Chondrocyte (in vitro differentiated cells): ENCODE results near the gene INHA. TPM values are rescaled to one million over a fixed set of nuclear protein-coding genes. Genes with fewer than 3 reads are reported as not detected.

ENCODE experiments used
- DNase-seq: peaks from one replicate; pipeline ENCODE4 v3.0.0; 2021; ENCODE audit warnings: mixed read lengths, low spot score
- H3K27ac Mint-ChIP-seq: one replicate; pipeline ENCODE4 v1.8.0; 2021; ENCODE audit warnings: mild to moderate bottlenecking, moderate library complexity, mixed read lengths; ENCODE audit not compliant: unreplicated experiment
- H3K27me3 Mint-ChIP-seq: 2 replicates; pipeline ENCODE4 v1.8.0; 2021; ENCODE audit warnings: low read depth, mixed read lengths
- H3K36me3 Mint-ChIP-seq: 2 replicates; pipeline ENCODE4 v1.8.0; 2021; ENCODE audit warnings: low read depth, mixed read lengths
- H3K4me1 Mint-ChIP-seq: 2 replicates; pipeline ENCODE4 v1.8.0; 2021; ENCODE audit warnings: low read depth, mild to moderate bottlenecking, mixed read lengths
- H3K4me3 Mint-ChIP-seq: one replicate; pipeline ENCODE4 v1.8.0; 2021; ENCODE audit warnings: mild to moderate bottlenecking, moderate library complexity, mixed read lengths; ENCODE audit not compliant: unreplicated experiment
- H3K9me3 Mint-ChIP-seq: 2 replicates; pipeline ENCODE4 v1.8.0; 2021; ENCODE audit warnings: low read depth, mixed read lengths
- total RNA-seq: library from RNA; stranded (reverse); gene quantifications from 3 replicates; pipeline ENCODE4 v1.2.1, GENCODE V29; 2021
- TF ChIP-seq, protein P1 (sequence below): fragments of 200-600 bp; sonication (generic); IDR thresholded peaks from 2 replicates; pipeline ENCODE4 v1.5.0; 2021; ENCODE audit warnings: antibody characterized with exemption, mild to moderate bottlenecking, moderate library complexity

The INHA gene
- total RNA-seq, 1 donor from 2014 or later: 1.0 TPM

DNA sequence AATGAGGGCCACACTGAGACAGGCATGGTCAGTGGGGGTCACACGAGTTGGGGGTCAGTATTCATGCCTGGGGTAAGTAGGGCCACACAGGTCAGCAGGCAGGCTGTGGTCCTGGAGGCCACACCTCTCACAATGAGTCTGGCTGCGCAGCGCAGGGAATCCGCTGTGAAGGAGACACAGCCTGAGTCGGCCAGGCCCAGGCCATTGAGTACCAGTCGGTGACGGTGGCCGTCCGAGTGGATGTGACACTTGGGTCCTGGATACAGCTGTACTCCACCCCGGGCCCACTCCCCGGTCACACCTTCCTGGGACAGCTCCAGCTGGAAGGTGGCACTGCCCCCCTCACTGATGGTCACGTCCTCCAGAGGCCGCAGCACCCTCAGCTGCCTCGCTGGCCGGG is 17.8 kb upstream of the INHA start:
- H3K4me3 Mint-ChIP-seq: no peak overlapping the region
- peaks cover 4% of the 10 kb centered on the region for H3K36me3 Mint-ChIP-seq
- peaks cover 15% of the 10 kb centered on the region for H3K4me1 Mint-ChIP-seq
- H3K27me3 Mint-ChIP-seq: no peaks in the 10 kb centered on the region
- DNase-seq: peak; percentile 95
- TF ChIP-seq, protein P1, sequence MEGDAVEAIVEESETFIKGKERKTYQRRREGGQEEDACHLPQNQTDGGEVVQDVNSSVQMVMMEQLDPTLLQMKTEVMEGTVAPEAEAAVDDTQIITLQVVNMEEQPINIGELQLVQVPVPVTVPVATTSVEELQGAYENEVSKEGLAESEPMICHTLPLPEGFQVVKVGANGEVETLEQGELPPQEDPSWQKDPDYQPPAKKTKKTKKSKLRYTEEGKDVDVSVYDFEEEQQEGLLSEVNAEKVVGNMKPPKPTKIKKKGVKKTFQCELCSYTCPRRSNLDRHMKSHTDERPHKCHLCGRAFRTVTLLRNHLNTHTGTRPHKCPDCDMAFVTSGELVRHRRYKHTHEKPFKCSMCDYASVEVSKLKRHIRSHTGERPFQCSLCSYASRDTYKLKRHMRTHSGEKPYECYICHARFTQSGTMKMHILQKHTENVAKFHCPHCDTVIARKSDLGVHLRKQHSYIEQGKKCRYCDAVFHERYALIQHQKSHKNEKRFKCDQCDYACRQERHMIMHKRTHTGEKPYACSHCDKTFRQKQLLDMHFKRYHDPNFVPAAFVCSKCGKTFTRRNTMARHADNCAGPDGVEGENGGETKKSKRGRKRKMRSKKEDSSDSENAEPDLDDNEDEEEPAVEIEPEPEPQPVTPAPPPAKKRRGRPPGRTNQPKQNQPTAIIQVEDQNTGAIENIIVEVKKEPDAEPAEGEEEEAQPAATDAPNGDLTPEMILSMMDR: no peak
- no peaks in the 10 kb centered on the region for H3K9me3 Mint-ChIP-seq
- no peak overlapping the region for H3K27ac Mint-ChIP-seq

GRCh38 chr2:219555956-219556355 is 16.2 kb upstream of the INHA start:
- Mint-ChIP-seq H3K27me3 (no peaks in the 10 kb centered on the region), H3K27ac (no peak overlapping the region), H3K9me3 (no peaks in the 10 kb centered on the region), H3K4me3 (no peak overlapping the region), H3K36me3 (peaks cover 4% of the 10 kb centered on the region), H3K4me1 (peaks cover 15% of the 10 kb centered on the region)
- DNase-seq: no peak
- TF ChIP-seq, protein P1: no peak

- Mint-ChIP-seq H3K27me3 (no peaks in the 10 kb centered on the region), H3K27ac (no peak overlapping the region), H3K36me3 (peaks cover 4% of the 10 kb centered on the region), H3K4me3 (no peak overlapping the region), H3K9me3 (no peaks in the 10 kb centered on the region), H3K4me1 (peaks cover 18% of the 10 kb centered on the region)
- DNase-seq: no peak
- TF ChIP-seq, protein P1: no peak
Measured at GRCh38 chr2:219556413-219556812, 15.7 kb upstream of the INHA start.

- TF ChIP-seq, protein P1: no peak
- Mint-ChIP-seq H3K36me3 (peaks cover 4% of the 10 kb centered on the region), H3K27ac (no peak overlapping the region), H3K27me3 (no peaks in the 10 kb centered on the region), H3K9me3 (no peaks in the 10 kb centered on the region), H3K4me1 (peaks cover 18% of the 10 kb centered on the region), H3K4me3 (no peak overlapping the region)
- DNase-seq: no peak
Measured at GRCh38 chr2:219557320-219557719, 14.8 kb upstream of the INHA start.

GRCh38 chr2:219557791-219558785 is 14.0 kb upstream of the INHA start:
- Mint-ChIP-seq H3K9me3 (no peaks in the 10 kb centered on the region), H3K27ac (no peak overlapping the region), H3K4me3 (no peak overlapping the region), H3K36me3 (peaks cover 8% of the 10 kb centered on the region), H3K4me1 (peaks cover 18% of the 10 kb centered on the region), H3K27me3 (no peaks in the 10 kb centered on the region)
- DNase-seq: no peak
- TF ChIP-seq, protein P1: no peak
